WERI-Rb-1 (cell line): ENCODE measurements around the gene PYCARD.

Source experiments
- DNase-seq: peaks from one replicate; pipeline ENCODE4 v3.0.0-alpha.2; 2020
- H3K27ac ChIP-seq: fragments of 250-450 bp; sonication (Bioruptor Pico); 2 replicates; pipeline ENCODE4 v1.5.1; 2020; ENCODE audit warnings: mild to moderate bottlenecking, moderate library complexity
- H3K27me3 ChIP-seq: fragments of 250-450 bp; sonication (Bioruptor Pico); 2 replicates; pipeline ENCODE4 v1.5.1; 2021; ENCODE audit warnings: mild to moderate bottlenecking, low read depth, moderate library complexity; ENCODE audit not compliant: insufficient read depth, severe bottlenecking
- H3K36me3 ChIP-seq: fragments of 250-450 bp; sonication (Bioruptor Pico); 2 replicates; pipeline ENCODE4 v1.5.1; 2020; ENCODE audit warnings: mild to moderate bottlenecking, moderate library complexity
- H3K4me3 ChIP-seq: 2 replicates; pipeline ENCODE4 v1.5.1; 2011; ENCODE audit warnings: low read depth, mild to moderate bottlenecking, control low read depth, low read length
- H3K9me3 ChIP-seq: fragments of 250-450 bp; sonication (Bioruptor Pico); 2 replicates; pipeline ENCODE4 v1.5.1; 2021; ENCODE audit warnings: mild to moderate bottlenecking, moderate library complexity; ENCODE audit not compliant: severe bottlenecking
- TF ChIP-seq, protein P1 (sequence below): IDR thresholded peaks from 2 replicates; pipeline ENCODE4 v1.5.1; 2011; ENCODE audit warnings: low read depth, mild to moderate bottlenecking, control low read depth, inconsistent platforms, low read length

PYCARD gene

DNA sequence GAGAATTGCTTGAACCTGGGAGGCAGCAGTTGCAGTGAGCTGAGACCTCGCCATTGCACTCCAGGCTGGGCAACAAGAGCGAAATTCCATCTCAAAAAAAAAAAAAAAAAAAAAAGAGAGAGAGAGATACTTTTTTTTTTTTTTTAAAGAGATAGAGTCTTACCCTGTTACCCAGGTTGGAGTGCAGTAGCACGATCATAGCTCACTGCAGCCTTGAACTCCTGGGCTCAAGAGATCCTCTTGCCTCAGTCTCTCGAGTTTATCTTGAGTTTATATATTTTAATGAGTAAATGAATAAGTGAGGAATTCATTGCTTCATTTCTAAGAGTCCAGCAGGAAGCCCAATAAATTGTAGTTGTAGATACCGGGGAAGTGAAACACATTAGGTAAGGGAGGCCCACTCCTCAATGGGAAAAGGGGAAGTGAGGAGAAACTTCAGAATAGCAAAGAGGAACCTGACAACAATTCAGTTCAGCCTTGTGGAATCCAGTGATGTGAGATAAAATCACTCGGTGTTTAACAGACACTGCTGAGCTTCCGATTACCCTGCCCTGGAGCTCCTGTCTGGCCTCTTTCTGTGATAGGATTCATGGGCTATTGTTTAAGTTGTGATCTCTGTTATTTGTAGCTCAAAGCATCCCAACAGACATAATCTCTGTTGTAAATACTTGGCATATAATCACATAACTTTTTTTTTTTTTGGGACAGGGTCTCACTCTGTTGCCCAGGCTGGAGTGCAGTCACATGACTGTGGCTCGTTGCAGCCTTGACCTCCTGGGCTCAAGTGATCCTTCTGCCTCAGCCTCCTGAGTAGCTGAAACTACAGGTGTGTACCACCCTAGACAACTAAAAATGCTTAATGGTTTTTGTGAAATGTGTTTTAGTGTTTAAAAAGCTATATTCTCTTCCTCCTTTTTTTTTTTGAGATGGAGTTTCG lies 41.4 kb upstream of the PYCARD start:
- Histone ChIP-seq H3K36me3 (no peaks in the 10 kb centered on the region), H3K4me3 (no peak overlapping the region), H3K27me3 (peaks cover 61% of the 10 kb centered on the region), H3K9me3 (peaks cover 3% of the 10 kb centered on the region), H3K27ac (no peak overlapping the region)
- no peak for DNase-seq
- TF ChIP-seq, protein P1, sequence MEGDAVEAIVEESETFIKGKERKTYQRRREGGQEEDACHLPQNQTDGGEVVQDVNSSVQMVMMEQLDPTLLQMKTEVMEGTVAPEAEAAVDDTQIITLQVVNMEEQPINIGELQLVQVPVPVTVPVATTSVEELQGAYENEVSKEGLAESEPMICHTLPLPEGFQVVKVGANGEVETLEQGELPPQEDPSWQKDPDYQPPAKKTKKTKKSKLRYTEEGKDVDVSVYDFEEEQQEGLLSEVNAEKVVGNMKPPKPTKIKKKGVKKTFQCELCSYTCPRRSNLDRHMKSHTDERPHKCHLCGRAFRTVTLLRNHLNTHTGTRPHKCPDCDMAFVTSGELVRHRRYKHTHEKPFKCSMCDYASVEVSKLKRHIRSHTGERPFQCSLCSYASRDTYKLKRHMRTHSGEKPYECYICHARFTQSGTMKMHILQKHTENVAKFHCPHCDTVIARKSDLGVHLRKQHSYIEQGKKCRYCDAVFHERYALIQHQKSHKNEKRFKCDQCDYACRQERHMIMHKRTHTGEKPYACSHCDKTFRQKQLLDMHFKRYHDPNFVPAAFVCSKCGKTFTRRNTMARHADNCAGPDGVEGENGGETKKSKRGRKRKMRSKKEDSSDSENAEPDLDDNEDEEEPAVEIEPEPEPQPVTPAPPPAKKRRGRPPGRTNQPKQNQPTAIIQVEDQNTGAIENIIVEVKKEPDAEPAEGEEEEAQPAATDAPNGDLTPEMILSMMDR = no peak

DNA sequence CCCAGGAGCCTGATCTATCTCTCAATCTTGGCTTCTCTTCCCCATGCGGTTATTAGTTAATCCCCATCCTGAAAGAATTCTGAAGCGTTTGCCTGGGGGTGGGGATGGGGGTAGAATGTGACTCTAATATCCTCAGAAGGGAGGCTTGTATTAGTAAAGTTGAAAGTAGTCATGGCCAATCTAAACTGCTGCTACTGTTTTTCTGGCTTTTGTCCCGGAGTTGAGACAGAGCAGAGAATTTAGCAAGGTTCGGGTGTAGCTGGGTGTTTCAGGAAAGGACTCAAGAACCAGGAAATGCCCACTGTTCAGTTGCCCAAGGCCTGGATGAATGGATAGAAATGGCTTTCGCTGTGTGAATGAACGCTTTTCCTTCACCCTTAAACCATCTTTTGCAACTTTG lies 39.6 kb upstream of the PYCARD start:
- no peak for DNase-seq
- no peak overlapping the region for H3K27ac ChIP-seq
- H3K27me3 ChIP-seq = peaks cover 62% of the 10 kb centered on the region
- TF ChIP-seq, protein P1 = no peak
- no peaks in the 10 kb centered on the region for H3K36me3 ChIP-seq
- H3K9me3 ChIP-seq = peaks cover 3% of the 10 kb centered on the region
- H3K4me3 ChIP-seq = no peak overlapping the region

DNA sequence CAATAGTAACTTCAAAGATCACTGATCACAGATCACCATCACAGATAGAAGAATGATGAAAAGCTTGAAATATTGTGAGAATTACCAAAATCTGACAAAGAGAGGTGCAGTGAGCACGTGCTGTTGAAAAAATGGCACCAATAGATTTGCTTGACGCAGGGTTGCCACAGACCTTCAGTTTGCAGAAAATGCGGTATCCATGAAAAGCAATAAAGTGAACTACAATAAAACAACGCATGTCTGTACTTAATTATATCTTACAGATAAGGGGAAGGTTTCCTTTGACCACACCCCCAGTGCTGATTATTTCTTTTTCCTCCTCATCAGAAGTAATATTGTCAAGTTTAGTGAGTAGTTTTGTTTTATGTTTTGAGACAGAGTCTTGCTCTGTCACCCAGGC lies 35.5 kb upstream of the PYCARD start:
- peaks cover 75% of the 10 kb centered on the region for H3K27me3 ChIP-seq
- no peaks in the 10 kb centered on the region for H3K36me3 ChIP-seq
- TF ChIP-seq, protein P1 = no peak
- H3K27ac ChIP-seq = no peak overlapping the region
- DNase-seq = no peak
- H3K9me3 ChIP-seq = peaks cover 14% of the 10 kb centered on the region
- H3K4me3 ChIP-seq = no peak overlapping the region

DNA sequence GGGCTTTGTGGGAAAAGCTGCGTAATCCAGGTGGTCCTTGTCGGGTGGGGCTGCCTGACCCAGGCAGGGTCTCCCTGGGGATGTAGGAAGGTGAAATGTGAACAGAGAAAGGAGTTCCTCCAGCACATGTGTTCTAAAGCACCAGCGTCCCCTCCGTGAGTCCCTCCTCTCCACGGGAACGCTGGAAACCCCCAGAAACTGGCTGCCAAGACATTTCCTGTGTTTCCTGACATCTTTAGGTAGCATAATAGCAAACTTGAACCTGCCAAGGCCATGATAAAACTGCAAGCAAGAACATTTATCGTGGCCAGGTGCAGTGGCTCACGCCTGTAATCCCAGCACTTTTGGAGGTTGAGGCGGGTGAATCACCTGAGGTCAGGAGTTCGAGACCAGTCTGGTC lies 26.9 kb upstream of the PYCARD start:
- no peak overlapping the region for H3K4me3 ChIP-seq
- H3K36me3 ChIP-seq = no peaks in the 10 kb centered on the region
- TF ChIP-seq, protein P1 = no peak
- DNase-seq = no peak
- H3K9me3 ChIP-seq = peaks cover 7% of the 10 kb centered on the region
- H3K27ac ChIP-seq = no peak overlapping the region
- peaks cover 35% of the 10 kb centered on the region for H3K27me3 ChIP-seq

DNA sequence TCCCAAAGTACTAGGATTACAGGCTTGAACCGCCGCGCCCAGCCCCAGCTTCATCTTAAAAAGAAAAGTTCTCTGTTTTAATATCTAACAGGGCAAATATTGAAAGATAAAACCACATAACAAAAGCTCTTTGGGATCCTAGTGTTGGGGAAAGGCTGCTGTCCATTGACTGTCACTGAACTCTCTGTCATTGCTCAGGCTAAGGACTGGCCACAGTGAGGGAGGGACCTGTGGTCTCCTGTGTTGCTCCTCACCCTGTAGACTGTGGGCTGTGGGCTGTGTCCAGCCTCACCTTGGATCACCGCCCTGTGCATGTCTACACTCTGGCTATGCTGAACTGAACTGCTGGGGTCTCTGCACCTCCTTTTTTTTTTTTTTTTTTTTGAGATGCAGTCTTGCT lies 25.6 kb upstream of the PYCARD start:
- TF ChIP-seq, protein P1 = no peak
- no peak for DNase-seq
- Histone ChIP-seq H3K36me3 (no peaks in the 10 kb centered on the region), H3K27me3 (peaks cover 30% of the 10 kb centered on the region), H3K27ac (no peak overlapping the region), H3K9me3 (peaks cover 3% of the 10 kb centered on the region), H3K4me3 (no peak overlapping the region)
